K562 (cell line): ENCODE results near the gene PODXL2.

ENCODE experiments used
- ARNT ChIP-seq, 2 experiments: fragments of 450-650 bp; IDR thresholded peaks; 2 replicates each; pipeline ENCODE4 v1.6.1; 2016; ENCODE audit warnings: mild to moderate bottlenecking in 1 of 2
- CTCF ChIP-seq, 3 experiments: IDR thresholded peaks in 2 of 3; conservative IDR thresholded peaks in 1 of 3; 2 replicates each; pipeline ENCODE4 v1.5.1; 2011 to 2012; ENCODE audit warnings: low read length in 3 of 3, mild to moderate bottlenecking in 3 of 3, control low read depth in 2 of 3, improper control_type of control experiment in 1 of 3, inconsistent platforms in 1 of 3, low read depth in 1 of 3, mixed read lengths in 1 of 3, moderate library complexity in 1 of 3; ENCODE audit not compliant: insufficient read depth in 2 of 3
- DPF2 ChIP-seq: fragments of 450-650 bp; IDR thresholded peaks from 2 replicates; pipeline ENCODE4 v1.6.1; 2016
- MEIS2 ChIP-seq: fragments of 450-650 bp; IDR thresholded peaks from 2 replicates; pipeline ENCODE4 v1.6.1; 2014; ENCODE audit warnings: mild to moderate bottlenecking; ENCODE audit not compliant: partially characterized antibody
- NFRKB ChIP-seq: fragments of 450-650 bp; IDR thresholded peaks from 2 replicates; pipeline ENCODE4 v1.6.1; 2016; ENCODE audit warnings: low read depth
- POLR2A ChIP-seq: fragments of 450-650 bp; conservative IDR thresholded peaks from 2 replicates; pipeline ENCODE4 v1.6.1; 2016
- POLR2AphosphoS2 ChIP-seq: IDR thresholded peaks from 2 replicates; pipeline ENCODE4 v1.6.1; 2012; ENCODE audit warnings: low read length, improper control_type of control experiment
- PTRF ChIP-seq: fragments of 450-650 bp; IDR thresholded peaks from 2 replicates; pipeline ENCODE4 v1.6.1; 2016; ENCODE audit warnings: mild to moderate bottlenecking, missing genetic modification characterization, missing compliant biosample characterization
- SP2 ChIP-seq: IDR thresholded peaks from 2 replicates; pipeline ENCODE4 v1.6.1; 2011; ENCODE audit warnings: mild to moderate bottlenecking, low read depth, low read length, moderate library complexity; ENCODE audit not compliant: poor library complexity, severe bottlenecking; ENCODE audit errors: extremely low read depth
- YY1 ChIP-seq, 3 experiments: IDR thresholded peaks; 2 replicates each; pipeline ENCODE4 v1.6.1; 2011; ENCODE audit warnings: low read length in 2 of 3, mild to moderate bottlenecking in 2 of 3, moderate library complexity in 2 of 3, borderline replicate concordance in 1 of 3, control low read depth in 1 of 3, low read depth in 1 of 3; ENCODE audit not compliant: insufficient read depth in 3 of 3, insufficient replicate concordance in 2 of 3, control insufficient read depth in 1 of 3, insufficient read length in 1 of 3; ENCODE audit errors: extremely low read depth in 1 of 3
- ZKSCAN8 ChIP-seq: fragments of 200-800 bp; sonication (Bioruptor generic); IDR thresholded peaks from 2 replicates; pipeline ENCODE4 v1.6.1; 2016; ENCODE audit warnings: missing genetic modification characterization, missing compliant biosample characterization

- TF ChIP-seq DPF2 (no peak), ARNT (IDR thresholded peaks at IDR 0.05) (no peak), SP2 (no peak), POLR2A (no peak), MEIS2 (no peak), PTRF (no peak), YY1 (IDR thresholded peaks at IDR 0.05; ENCODE audit: borderline replicate concordance in 1 of 3, control insufficient read depth in 1 of 3, extremely low read depth in 1 of 3, insufficient read depth in 3 of 3, insufficient read length in 1 of 3, insufficient replicate concordance in 2 of 3, low read depth in 1 of 3, low read length in 2 of 3) (no peak), CTCF (IDR thresholded peaks at IDR 0.05 in 2 of 3, conservative IDR thresholded peaks at IDR 0.05 in 1 of 3; ENCODE audit: insufficient read depth in 2 of 3, low read depth in 1 of 3, low read length in 3 of 3) (no peak), NFRKB (no peak), POLR2AphosphoS2 (no peak), ZKSCAN8 (CRISPR knock-in tag) (no peak)
These were observed 59.7 kb downstream of the PODXL2 start for GRCh38 chr3:127688416-127689265.
